GM21367 (cell line): ENCODE data around the gene ARHGAP23.
"Not testable (repeated sequence)": the region's sequence is repeated elsewhere in the genome, so short reads cannot be mapped to it uniquely, and the experiment has no call there.

Experiments
- ATAC-seq: cut with Tn5 transposase; IDR thresholded peaks from one replicate; pipeline ENCODE4 v1.9.1; 2021; ENCODE audit not compliant: unreplicated experiment

Gene ARHGAP23

DNA sequence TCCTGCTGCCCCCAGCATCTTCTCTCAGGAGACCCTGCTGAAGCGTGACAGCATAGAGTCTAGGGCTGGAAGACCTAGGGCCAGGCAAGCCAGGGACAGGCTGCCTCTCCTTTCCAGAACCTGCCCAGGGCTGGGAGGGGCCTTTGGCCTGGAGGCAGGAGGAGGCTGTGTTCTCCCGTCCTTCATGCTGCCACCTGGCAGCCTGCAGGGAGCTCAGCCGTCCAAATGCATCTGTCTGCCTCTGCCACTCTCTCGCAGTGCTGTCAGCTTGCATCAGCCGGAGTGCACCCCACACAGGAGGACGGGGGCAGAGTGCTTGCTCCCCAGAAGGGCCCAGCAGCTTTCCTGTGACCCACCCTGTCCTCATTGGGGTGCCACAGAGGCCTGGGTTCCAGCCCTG, 31.3 kb downstream of the ARHGAP23 start:
- ATAC-seq, result no peak

DNA sequence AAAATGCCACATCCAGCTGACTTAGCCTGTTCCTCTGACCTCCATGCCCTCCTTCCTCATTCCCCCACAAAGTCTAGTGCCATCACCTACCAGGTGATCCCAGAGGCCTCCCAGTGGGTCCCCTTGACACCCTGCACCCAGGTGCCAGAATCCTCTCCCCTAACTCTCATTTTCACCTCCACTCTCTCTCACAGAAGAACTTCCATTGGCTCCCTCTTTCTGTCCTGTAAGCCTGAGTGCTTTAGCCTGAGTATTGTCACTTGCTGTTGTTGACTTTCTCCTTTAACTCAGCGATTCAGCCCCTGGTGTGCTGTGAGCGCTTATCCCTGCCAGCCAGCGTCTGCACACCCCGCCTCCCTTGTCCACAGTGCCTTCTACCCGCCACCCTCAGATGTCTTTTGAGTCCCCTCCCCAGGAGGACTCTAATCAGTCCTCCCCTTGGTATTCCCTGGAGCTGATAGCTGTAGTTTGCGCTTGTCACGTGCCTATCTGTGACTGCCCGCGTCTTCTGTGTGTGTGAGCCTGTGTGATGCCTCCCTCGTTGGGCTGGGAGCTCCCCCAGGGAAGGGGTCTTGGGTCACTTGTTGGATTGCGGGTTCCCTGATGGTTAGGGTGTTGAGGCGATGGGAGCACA, 31.9 kb downstream of the ARHGAP23 start:
- ATAC-seq, result no peak

DNA sequence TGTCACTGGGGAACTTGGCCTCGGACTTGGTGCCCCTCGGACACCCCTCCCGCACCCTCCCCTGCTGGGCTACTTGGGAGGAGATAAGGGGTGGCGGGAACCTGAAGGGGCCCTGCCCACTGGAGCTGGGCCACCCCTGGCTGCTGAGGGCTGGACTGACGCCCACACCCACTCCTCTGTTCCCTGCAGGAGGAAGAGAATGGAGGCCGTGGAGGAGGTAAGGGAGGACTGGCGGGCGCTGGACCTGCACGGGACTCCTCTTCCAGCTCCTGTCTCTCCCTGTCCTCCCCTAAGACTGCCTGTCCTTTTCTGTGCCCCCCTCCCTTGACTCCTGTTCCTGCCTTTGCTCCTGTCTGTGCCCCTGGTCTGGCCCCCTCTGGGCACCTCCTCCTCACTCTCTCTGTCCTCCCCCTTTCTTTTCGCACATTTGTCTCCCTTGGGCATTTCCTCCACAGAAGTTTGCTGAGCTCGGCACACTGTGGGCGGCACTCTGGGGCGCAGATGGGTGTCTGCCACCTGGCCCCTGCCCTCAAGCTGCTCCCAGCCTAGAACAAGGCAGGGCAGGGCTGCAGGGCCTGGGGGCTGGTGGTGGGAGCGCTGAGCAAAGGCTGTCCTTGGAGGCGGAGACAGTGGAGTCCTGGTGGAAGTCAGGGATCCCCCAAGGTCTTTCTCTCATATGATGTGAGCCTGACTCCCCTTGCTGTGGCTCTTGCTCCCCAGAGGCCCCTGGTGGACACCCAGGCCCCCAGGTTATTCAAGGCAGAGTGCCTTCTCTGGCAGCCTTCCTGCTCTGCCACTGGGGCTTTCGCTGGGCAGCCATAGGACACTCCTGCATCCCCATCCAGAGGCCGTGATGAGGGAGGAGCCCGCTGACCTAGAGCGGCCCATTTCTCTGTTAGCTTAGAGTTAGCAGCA, 32.7 kb downstream of the ARHGAP23 start:
- ATAC-seq, result no peak

GRCh38 chr17:38461683-38462082, 33.4 kb downstream of the ARHGAP23 start:
- no peak for ATAC-seq

GRCh38 chr17:38463451-38463858, 35.2 kb downstream of the ARHGAP23 start:
- ATAC-seq, result no peak

DNA sequence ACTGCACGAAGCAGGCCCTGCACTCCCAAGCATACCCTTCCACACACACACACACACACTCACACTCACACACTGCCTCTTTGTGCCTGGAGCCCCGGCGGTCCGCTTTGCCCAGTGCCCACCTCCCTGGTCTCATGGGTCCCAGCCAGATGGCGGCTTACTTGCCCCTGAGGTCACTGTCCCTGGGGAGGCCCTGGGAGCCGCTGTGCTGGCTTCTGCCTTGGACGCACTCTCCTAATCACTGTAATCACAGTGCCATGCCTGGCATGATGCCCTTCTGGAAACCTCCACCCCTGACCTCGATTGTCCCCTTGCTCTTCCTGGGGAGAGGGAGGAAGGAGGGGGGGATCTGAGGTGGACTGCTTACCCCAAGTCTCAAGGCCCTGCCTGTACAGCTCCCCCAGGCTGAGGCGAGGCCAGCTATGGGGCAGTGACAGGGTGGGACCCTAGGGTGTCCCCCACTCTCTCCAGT, 36.0 kb downstream of the ARHGAP23 start:
- ATAC-seq, result no peak

GRCh38 chr17:38464723-38465390, 36.6 kb downstream of the ARHGAP23 start:
- ATAC-seq, result no peak

- ATAC-seq, result no peak
Observed at GRCh38 chr17:38465391-38466345, 37.4 kb downstream of the ARHGAP23 start.

GRCh38 chr17:38466346-38467315, 38.4 kb downstream of the ARHGAP23 start:
- ATAC-seq, result no peak

- no peak for ATAC-seq
Observed at GRCh38 chr17:38467491-38467890, 39.2 kb downstream of the ARHGAP23 start.

GRCh38 chr17:38469875-38470274, 41.6 kb downstream of the ARHGAP23 start:
- ATAC-seq, result no peak

GRCh38 chr17:38471253-38471652, 43.0 kb downstream of the ARHGAP23 start:
- ATAC-seq, result not testable (repeated sequence)

DNA sequence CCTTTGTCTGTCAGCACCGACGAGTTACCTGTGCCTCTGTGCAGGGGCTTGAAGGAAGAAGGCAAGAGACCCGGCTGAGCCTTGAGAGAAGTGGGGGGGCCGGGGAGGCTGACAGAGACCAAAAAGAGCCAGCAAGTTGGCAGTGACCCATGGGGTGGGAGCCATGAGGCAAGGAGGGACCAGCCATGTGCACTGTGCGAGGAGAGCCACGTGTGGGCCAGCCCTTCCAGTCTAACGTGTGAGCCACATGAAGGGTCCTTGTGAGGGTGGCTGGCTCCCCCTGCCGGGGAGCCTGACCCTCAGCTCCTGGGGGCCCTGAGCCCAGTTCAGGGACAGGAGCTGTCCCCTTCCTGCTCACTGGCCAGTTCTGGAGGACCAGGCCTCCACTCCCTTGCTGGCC, 46.4 kb downstream of the ARHGAP23 start:
- not testable (repeated sequence) for ATAC-seq

DNA sequence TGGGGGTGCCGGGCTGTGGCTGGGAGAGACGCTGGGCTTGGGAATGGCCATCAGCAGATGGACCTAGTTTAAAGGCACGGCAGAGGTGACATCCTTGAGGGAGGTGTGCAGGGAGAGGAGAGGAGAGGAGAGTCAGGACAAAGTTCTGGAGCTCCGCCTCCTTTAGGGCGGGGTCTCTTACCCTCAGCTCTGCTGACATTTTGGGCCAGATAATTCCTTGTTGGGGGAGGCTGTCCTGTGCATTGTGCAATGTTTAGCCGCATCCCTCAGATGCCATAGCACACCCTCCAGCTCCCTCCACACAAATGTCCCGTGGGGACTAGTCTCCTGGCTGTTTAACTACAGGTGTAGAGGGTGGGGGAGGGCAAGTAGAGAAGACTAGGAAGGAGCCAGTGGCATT, 48.3 kb downstream of the ARHGAP23 start:
- no peak for ATAC-seq

DNA sequence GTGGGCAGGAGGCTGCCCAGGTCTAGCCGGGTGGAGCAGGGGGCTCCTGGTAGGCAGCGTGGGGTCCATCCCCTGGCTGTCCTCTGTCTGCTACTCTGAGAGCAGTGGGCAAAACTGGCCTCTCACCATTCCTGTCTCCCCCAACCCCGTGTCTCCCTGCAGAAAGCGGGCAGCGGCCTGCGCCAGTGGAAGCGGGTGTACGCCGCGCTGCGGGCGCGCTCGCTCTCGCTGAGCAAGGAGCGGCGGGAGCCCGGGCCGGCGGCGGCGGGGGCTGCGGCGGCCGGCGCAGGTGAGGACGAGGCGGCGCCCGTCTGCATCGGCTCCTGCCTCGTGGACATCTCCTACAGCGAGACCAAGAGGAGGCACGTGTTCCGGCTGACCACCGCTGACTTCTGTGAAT, 49.2 kb downstream of the ARHGAP23 start:
- ATAC-seq, result not testable (repeated sequence)

DNA sequence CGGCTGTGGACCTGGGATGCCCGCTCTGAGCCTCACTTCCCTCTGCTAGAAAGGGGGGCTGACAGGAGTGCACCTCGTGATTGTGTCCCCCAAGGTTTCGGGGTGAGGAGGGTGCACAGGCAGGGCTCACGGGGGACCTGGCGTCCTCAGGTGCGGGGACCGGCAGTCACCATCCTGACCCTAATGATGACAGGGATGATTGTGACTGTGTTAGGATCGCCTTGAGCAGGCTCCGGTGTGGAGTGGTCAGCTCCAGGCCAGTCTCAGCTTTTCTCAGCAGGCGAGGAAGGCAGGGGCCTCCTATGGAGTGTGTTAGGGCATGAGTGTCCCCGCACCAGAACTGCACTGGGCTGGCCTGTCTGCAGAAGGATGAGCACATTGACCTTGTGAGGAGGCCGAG, 49.7 kb downstream of the ARHGAP23 start:
- not testable (repeated sequence) for ATAC-seq

DNA sequence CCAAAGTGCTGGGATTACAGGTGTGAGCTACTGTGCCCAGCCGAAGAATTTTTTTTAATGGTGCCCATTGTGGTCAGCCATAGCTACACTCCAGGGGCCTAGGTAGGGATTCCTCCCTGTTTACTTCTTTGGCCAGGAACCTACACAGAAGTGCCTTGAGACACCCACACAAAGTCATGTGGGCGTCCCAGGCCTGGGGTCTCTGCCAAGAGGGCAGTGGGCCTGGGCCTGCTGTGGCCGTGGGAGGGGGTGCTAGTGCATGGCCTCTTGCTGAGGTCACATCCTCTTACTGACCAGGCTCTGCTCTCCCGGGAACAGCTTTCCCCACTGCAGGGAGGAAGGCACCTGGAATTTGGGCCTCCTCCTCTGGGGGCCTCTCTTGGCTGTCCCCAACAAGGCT, 50.4 kb downstream of the ARHGAP23 start:
- ATAC-seq, result not testable (repeated sequence)

GRCh38 chr17:38482039-38482699, 53.9 kb downstream of the ARHGAP23 start:
- not testable (repeated sequence) for ATAC-seq

DNA sequence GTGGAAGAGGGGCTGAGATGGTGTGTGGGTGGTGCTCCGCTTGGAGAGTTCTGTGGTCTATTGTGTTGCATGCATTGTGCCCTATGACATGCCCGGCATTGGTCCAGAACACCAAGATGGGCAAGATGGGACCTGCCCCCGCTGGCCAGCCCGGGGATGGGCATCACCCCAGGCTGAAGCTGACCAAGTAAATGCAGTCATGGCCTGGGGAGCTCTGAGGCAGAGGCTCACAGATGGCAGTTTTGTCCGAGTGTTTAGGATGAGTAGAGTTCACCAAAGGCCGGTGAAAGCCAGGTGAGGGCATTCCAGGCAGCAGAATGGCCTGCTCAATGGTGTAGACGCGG, 54.4 kb downstream of the ARHGAP23 start:
- ATAC-seq, result not testable (repeated sequence)
